T-helper 9 cell (primary cell): Measurements from ENCODE around the gene SERPING1.

ENCODE experiments used
- DNase-seq: peaks from one replicate; pipeline ENCODE4 v3.0.0-alpha.2; 2020

SERPING1 gene

DNA sequence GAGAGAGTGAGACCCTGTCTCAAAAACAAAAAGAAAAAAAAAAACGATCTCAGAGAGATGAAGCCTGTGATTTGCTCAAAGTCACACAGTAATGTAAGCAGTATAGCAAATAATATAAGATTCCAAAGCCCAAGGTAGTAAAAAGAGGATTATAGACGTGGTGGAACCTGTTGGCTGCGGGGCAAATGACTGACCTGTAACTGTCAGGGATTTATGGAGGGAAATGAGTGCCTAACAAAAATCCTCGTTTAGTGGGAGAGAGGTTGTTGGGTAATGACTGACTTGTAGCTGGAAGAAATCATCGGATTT, 59.4 kb downstream of the SERPING1 start:
- no peak for DNase-seq

GRCh38 chr11:57657194-57658022, 59.9 kb downstream of the SERPING1 start, which contains the start of gene CLP1:
CLP1 (plus strand) TSS chr11:57657762; CDS start chr11:57659477, 1,715 bp downstream.
- DNase-seq = peak; percentile 98

DNA sequence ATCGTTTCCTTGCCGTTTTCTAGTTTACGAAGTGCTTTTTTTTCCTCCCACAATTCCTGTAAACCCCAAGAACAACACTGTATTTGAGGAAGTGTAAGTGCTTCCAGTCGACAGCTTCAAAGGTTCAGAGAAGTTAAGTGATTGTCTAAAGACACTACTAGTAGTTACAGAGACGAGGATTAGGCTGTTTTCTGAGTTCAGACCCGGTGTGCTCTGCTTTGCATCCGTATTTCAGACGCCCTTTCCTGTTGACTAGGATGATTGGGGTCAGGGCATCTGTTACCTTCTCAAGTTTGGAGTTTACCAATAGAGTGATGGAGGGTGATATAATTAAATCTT, 60.5 kb downstream of the SERPING1 start:
- DNase-seq = no peak

- DNase-seq = no peak
These were observed 62.2 kb downstream of the SERPING1 start for GRCh38 chr11:57659669-57660068.

- no peak for DNase-seq
These were observed 65.4 kb downstream of the SERPING1 start for GRCh38 chr11:57662893-57663292.

DNA sequence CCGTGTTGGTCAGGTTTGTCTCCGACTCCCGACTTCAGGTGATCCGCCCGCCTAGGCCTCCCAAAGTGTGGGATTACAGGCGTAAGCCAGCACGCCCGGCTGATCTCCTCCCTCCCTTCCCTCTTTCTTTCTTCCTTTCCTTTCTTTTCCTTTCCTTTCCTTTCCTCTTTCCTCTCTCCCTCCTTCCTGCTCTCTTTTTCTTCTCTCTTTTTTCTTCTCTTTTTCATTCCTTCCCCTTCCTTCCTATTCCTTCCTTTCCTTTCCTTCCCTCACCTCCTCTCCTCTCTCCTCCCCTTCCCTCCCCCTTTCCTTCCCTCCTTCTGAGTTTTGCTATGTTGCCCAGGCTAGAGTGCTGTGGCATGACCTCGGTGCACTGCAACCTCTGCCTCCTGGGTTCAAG, 66.5 kb downstream of the SERPING1 start:
- no peak for DNase-seq
